T follicular helper cell (primary cell): Measurements from ENCODE around the gene HAUS2.
"Not testable (repeated sequence)": the region's sequence is repeated elsewhere in the genome, so short reads cannot be mapped to it uniquely, and the experiment has no call there.

Experiments
- DNase-seq: peaks from one replicate; pipeline ENCODE4 v3.0.0-alpha.2; 2020; ENCODE audit warnings: low read depth
- total RNA-seq, 2 experiments: gene quantifications; one replicate each; lab custom pipeline; 2026; lab: John Stamatoyannopoulos, UW

HAUS2 gene
- 47.1 to 65.3 reads per million in 2 experiments for total RNA-seq

GRCh38 chr15:42548249-42549031 is at the start of gene HAUS2, which contains the start of gene LRRC57:
HAUS2 (plus strand) TSS chr15:42548838; CDS start chr15:42548873, 35 bp downstream.
LRRC57 (minus strand) TSS chr15:42548793; CDS start chr15:42548434, 359 bp downstream.
- peak; percentile 80 for DNase-seq

- no peak for DNase-seq
Observed at GRCh38 chr15:42499858-42500609, 48.6 kb upstream of the HAUS2 start.

DNA sequence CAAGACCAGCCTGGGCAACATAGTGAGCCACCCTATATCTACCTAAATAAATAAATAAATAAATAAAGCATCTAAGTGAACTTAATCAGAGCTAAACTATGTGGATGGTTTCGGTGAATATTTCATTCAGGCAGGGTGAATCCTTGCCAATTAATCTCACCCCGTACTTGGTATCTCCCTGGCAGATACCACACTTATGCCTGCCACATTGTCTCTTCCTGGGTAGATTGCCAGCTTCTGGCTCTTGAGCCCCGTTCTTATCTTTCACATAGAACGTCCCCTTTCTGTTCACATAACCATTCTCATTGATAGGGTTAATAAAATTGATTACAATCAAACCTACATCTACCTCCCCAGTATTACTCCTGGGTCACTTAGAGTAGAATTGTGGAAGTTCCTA is 46.2 kb upstream of the HAUS2 start:
- no peak for DNase-seq

DNA sequence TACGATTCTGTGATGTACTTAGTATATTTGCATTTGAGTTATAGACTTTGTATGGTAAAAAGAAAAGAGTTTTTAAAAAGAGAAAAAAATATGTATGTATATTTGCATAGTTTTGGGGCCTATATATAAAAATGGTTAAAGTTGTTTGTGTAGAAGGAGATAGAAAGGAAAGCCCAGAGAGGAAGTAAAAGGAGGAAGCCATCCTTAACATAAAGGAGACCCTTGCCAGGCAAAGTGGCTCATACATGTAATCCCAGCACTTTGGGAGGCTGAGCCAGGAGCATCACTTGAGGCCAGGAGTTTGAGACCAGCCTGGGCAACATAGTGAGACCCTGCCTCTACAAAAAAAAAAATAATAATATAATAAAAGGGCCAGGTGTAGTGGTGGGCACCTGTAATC is 44.8 kb upstream of the HAUS2 start:
- no peak for DNase-seq

- no peak for DNase-seq
Observed at GRCh38 chr15:42504631-42505030, 44.0 kb upstream of the HAUS2 start.

DNA sequence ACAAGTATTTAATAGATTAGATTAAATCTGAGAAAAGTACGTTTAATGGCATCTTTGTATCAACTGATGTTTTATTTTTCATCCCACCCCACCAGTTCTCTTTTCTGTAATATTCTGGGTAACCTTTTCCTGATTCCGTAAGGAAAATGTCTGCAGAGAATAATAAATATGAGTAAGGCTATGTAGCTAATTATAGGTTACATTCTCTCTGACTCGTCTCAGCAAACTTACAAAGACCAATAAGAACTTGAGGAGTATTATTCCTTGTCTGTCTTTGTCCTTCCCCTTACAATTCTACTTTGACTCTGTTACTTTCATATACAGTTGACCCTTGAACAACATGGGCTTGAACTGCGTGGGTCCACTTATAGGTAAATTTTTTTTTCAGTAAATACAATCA is 41.1 kb upstream of the HAUS2 start:
- no peak for DNase-seq

DNA sequence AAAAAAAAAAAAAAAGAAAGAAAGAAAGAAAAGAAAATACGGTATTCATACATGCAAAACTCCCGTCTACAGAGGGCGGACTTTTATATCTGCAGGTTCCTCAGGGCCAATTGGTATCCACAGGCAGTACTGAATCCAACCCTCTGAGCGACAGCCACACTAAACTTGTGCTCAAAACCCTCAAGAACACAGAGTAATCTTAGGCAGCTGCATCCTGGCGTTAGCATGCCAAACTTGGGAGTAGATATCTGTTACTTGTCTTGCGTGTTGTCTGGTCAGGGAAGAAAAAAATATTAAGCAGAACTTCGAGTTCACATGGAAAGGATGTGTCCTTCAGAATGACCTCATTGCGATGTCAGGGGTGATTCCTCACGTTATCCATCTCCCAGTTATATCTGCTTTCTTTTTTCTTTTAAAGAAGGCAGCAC is 40.4 kb upstream of the HAUS2 start:
- DNase-seq: no peak

- no peak for DNase-seq
Observed at GRCh38 chr15:42510258-42511006, 38.2 kb upstream of the HAUS2 start.

DNA sequence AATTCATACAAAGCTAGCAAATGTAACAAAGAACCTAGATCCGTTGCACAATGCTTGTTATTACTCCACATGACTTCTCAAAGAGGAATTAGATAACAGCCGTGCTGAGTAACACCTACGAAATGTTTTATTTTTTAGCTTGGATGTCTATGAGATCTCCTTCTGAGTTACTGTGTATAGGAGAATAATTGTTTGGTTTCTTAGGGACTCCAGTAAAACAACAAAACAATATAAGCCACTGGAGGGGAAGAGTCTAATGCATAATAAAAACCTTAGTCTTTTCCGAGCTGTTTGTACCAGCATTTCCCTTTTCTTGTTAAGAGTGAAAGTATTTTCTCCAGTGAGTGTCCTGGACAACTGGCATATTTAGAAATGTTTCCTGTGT is 37.6 kb upstream of the HAUS2 start:
- no peak for DNase-seq

- DNase-seq: no peak
Observed at GRCh38 chr15:42523331-42523730, 25.3 kb upstream of the HAUS2 start.

- no peak for DNase-seq
Observed at GRCh38 chr15:42528970-42529369, 19.7 kb upstream of the HAUS2 start.

DNA sequence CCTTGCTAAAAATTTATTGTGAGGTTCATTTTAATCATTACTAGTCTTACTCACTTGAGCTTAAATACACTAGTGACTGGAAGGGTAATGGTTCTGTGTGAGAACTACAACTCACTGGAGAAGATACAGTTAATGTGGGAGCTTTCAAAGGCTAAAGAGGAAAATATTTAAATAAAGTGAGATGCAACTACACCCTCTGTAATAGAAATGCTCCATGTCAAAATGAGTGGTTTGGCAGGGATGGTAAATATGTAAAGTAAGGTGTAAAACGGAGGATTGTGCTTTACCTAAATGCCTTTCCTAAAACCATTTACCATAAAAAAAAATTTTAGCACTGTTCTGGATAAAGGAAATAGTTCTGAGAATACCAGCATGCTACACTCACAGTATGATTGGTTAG is 15.4 kb upstream of the HAUS2 start:
- DNase-seq: no peak

DNA sequence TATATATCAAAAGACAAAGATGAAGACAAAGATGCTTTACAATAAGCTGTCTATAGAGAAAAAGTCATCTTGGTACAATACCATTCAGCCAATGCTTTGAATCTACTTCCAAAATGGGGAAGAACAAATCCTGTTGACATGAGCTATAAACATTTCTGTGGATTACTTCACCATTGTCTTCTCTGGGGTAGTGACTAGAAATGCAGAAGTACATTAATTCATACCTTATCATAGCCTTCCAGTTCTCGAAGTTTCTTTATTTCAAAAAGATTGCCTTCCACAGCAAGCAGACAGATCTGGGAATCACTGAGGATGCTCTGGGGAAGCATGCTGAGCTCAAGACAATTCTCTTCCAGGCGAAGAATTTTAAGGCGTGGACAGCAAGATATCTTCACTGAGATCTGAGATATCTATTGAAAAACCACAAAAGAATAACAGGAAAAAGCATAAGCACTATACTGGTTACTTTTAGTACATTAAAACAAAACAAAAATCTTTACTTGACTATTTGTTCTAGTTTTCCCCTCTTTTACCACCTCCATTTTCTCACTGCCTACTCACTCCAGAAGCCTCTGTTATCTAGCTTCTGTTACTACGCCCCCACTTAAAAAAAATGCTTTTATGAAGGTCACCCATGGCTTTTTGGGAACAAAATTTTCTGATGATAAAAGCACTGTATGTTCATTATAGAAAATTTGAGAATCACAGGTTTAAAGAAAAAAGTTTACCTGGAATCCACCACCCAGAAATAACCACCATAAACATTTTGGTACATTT is 3.6 kb upstream of the HAUS2 start:
- no peak for DNase-seq

- no peak for DNase-seq
Observed at GRCh38 chr15:42547918-42548248, 755 bp upstream of the HAUS2 start.

DNA sequence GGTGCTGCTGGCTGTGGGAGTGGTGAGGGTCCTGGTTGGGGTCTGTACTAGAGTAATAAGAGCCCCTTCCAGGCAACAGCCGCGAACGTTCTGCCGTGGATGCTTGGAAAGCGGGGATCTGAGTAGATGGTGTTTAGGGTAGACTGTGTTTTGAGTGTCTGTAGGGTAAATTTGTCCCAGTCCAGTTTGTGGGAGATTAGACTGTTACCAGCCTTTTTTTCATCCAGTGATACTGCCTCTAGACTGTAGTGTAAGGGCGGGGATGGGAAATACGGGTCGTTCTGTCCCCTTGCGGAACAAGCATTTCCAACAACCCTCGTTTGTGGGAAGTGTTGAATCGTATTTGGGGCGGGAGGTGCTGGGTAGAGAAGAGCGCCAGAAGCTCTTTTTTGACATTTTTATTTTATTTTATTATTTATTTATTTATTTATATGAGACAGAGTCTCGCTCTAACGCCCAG is 424 bp downstream of the HAUS2 start:
- DNase-seq: no peak

- no peak for DNase-seq
Observed at GRCh38 chr15:42549741-42550392, 1.2 kb downstream of the HAUS2 start.

DNA sequence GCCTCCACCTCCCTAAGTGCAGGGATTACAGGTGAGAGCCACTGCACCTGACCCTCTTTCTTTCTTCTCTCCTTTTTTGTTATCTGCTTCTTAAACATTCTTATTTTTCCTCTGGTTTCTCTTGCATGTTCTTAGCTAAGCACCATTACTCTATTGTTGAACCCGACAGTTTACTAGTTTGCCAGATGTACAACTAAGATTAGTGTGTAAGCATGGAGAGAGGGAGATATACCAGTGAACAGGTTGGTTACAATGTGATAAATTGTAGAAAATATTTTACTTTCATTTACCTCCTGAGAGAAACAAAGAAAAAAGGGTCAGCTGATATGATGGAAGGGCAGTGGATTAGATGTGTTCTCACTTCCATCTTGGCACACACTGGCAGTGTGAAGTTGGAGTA is 4.9 kb downstream of the HAUS2 start:
- no peak for DNase-seq

GRCh38 chr15:42556550-42557207 is 8.0 kb downstream of the HAUS2 start:
- DNase-seq: not testable (repeated sequence)

- no peak for DNase-seq
Observed at GRCh38 chr15:42558739-42559138, 10.1 kb downstream of the HAUS2 start.

DNA sequence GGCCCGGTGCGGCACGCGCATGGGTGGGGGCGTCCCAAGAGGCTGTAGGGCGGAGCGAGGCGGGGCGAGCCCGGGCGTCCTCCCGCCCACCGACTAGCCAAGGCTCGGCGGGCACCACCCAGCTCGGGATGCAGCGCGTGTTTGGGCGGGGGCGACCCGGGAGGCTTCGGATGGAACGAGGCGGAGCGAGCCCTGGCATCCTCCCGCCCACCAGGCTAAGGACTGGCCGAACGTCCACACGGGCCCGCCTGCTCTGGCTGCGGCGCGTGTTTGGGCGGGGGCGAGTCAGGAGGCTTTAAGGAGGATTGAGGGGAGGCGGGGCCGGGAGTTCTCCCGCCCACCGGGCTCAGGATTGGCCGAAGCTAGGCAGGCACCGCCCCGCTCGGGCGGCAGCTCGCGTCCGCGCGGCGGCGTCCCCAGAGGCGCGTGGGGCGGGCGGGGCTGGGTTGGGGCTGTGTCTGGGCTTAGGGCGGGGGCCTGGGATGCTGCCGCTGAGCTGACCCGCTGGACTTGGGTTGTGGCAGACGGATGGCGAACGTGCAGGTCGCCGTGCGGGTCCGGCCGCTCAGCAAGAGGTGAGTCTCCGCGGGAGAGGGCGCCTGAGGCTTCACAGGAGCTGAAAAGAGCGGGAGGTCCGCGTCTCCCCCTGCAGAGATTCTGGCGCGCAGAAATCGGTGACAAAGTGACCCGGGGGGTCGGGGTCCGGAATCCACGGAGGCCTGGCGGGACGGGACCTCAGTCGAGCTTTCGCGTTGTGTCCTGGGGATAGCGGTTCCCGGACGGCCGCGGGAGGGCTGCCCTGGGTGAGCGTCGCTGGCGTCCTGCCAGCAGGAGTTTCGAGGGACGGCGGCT is 26.8 kb downstream of the HAUS2 start, which contains the start of gene STARD9:
TSS of gene STARD9 (plus strand) at position 419 of the 852 bp plus-strand sequence. CDS start at position 529, 110 bp downstream.
- DNase-seq: peak; percentile 86
